GM23338 (cell line): ENCODE data around the gene OSBPL1A. TPM values are rescaled to one million over a fixed set of nuclear protein-coding genes. Genes with fewer than 3 reads are reported as not detected.

Experiments
- ATAC-seq: fragments of 200-7000 bp; cut with Tn5 transposase; 3 replicates; pipeline ENCODE4 v1.9.1; 2020
- DNase-seq: peaks from one replicate; pipeline ENCODE4 v3.0.0-alpha.2; 2015; ENCODE audit warnings: low spot score
- H2AFZ ChIP-seq: fragments of 200-600 bp; sonication (generic); 2 replicates; pipeline ENCODE4 v1.8.0; 2016; ENCODE audit warnings: antibody characterized with exemption, mild to moderate bottlenecking, moderate library complexity
- H3F3A ChIP-seq: fragments of 200-600 bp; sonication (generic); replicated peaks from 2 replicates; pipeline ENCODE4 v1.8.0; 2017; ENCODE audit warnings: antibody characterized with exemption, mixed run types, low read depth
- H3K27ac ChIP-seq: fragments of 200-600 bp; sonication (generic); 2 replicates; pipeline ENCODE4 v1.6.1; 2016; ENCODE audit warnings: low read depth
- H3K27me3 ChIP-seq: fragments of 200-600 bp; sonication (generic); 2 replicates; pipeline ENCODE4 v1.8.0; 2016; ENCODE audit warnings: mild to moderate bottlenecking, mixed run types, moderate library complexity; ENCODE audit not compliant: insufficient read depth
- H3K36me3 ChIP-seq: fragments of 200-600 bp; sonication (generic); 2 replicates; pipeline ENCODE4 v1.8.0; 2016; ENCODE audit warnings: mild to moderate bottlenecking; ENCODE audit not compliant: insufficient read depth
- H3K4me1 ChIP-seq: fragments of 200-600 bp; sonication (generic); 2 replicates; pipeline ENCODE4 v1.8.0; 2016; ENCODE audit warnings: mild to moderate bottlenecking, moderate library complexity; ENCODE audit not compliant: insufficient read depth
- H3K4me2 ChIP-seq: fragments of 200-600 bp; sonication (generic); 2 replicates; pipeline ENCODE4 v1.7.1; 2017; ENCODE audit warnings: mixed run types
- H3K4me3 ChIP-seq: fragments of 200-600 bp; sonication (generic); 2 replicates; pipeline ENCODE4 v1.6.1; 2016; ENCODE audit warnings: mixed run types
- H3K79me2 ChIP-seq: fragments of 200-600 bp; sonication (generic); replicated peaks from 2 replicates; pipeline ENCODE4 v1.8.0; 2017; ENCODE audit warnings: mild to moderate bottlenecking; ENCODE audit not compliant: insufficient read depth
- H3K9me2 ChIP-seq: fragments of 200-600 bp; sonication (generic); 2 replicates; pipeline ENCODE4 v1.8.0; 2017; ENCODE audit not compliant: insufficient read depth
- H4K20me1 ChIP-seq: fragments of 200-600 bp; sonication (generic); replicated peaks from 2 replicates; pipeline ENCODE4 v1.8.0; 2017; ENCODE audit warnings: mild to moderate bottlenecking; ENCODE audit not compliant: insufficient read depth
- H3K27ac Mint-ChIP-seq: 2 replicates; pipeline ENCODE4 v1.8.0; 2020; ENCODE audit warnings: inconsistent platforms, mild to moderate bottlenecking, moderate library complexity, mixed read lengths
- H3K27me3 Mint-ChIP-seq: 3 replicates; pipeline ENCODE4 v1.8.0; 2022; ENCODE audit warnings: low read depth, mild to moderate bottlenecking, moderate library complexity, mixed read lengths, inconsistent platforms; ENCODE audit not compliant: insufficient read depth, poor library complexity
- H3K36me3 Mint-ChIP-seq: 3 replicates; pipeline ENCODE4 v1.8.0; 2021; ENCODE audit warnings: low read depth, mild to moderate bottlenecking, inconsistent platforms, moderate library complexity, mixed read lengths
- H3K4me1 Mint-ChIP-seq: 3 replicates; pipeline ENCODE4 v1.8.0; 2020; ENCODE audit warnings: mild to moderate bottlenecking, inconsistent platforms, mixed read lengths
- H3K4me3 Mint-ChIP-seq: 3 replicates; pipeline ENCODE4 v1.8.0; 2021; ENCODE audit warnings: moderate library complexity, mild to moderate bottlenecking, inconsistent platforms, mixed read lengths
- H3K9me3 Mint-ChIP-seq: 3 replicates; pipeline ENCODE4 v1.8.0; 2020; ENCODE audit warnings: moderate library complexity, mild to moderate bottlenecking, inconsistent platforms, mixed read lengths
- CREB1 ChIP-seq: fragments of 250-450 bp; sonication (Bioruptor Pico); IDR thresholded peaks from 2 replicates; pipeline ENCODE4 v1.5.0; 2020; ENCODE audit warnings: low read depth, mild to moderate bottlenecking, moderate library complexity
- EZH2 ChIP-seq: fragments of 200-600 bp; sonication (generic); IDR thresholded peaks from one replicate; pipeline ENCODE4 v1.8.0; 2017; ENCODE audit warnings: antibody characterized with exemption, mild to moderate bottlenecking, low read depth; ENCODE audit not compliant: unreplicated experiment
- EZH2phosphoT487 ChIP-seq: fragments of 200-600 bp; sonication (generic); IDR thresholded peaks from one replicate; pipeline ENCODE4 v1.8.1; 2018; ENCODE audit warnings: antibody characterized with exemption; ENCODE audit not compliant: unreplicated experiment
- JUNB ChIP-seq: IDR thresholded peaks from one replicate; pipeline ENCODE4 v1.6.1; 2016; ENCODE audit warnings: antibody characterized with exemption; ENCODE audit not compliant: unreplicated experiment
- STAT1 ChIP-seq: IDR thresholded peaks from one replicate; pipeline ENCODE4 v1.6.1; 2016; ENCODE audit warnings: antibody characterized with exemption; ENCODE audit not compliant: unreplicated experiment
- ZNF331 ChIP-seq: fragments of 250-450 bp; sonication (Bioruptor Pico); IDR thresholded peaks from 2 replicates; pipeline ENCODE4 v1.5.0; 2020; ENCODE audit warnings: low read depth, mild to moderate bottlenecking, moderate library complexity
- polyA plus RNA-seq: library from polyadenylated mRNA; unstranded; fragments of >200 nt; fragmentation: Nextera tagmentation; extraction: Ambion mirVana; gene quantifications from 2 replicates; pipeline ENCODE4 v1.2.1, GENCODE V29; 2016
- total RNA-seq: library from RNA; depleted of rRNA; stranded (reverse); fragments of >200 nt; shearing (Covaris generic); gene quantifications from 2 replicates; pipeline ENCODE4 v1.2.3, GENCODE V29; 2014
- TF ChIP-seq, protein P1 (sequence below): fragments of 250-450 bp; sonication (Bioruptor Pico); IDR thresholded peaks from 2 replicates; pipeline ENCODE4 v1.5.0; 2020; ENCODE audit warnings: mild to moderate bottlenecking, moderate library complexity
- TF ChIP-seq, protein P2 (sequence below): IDR thresholded peaks from 2 replicates; pipeline ENCODE4 v1.6.1; 2016; ENCODE audit warnings: antibody characterized with exemption
- TF ChIP-seq, protein P3 (sequence below): IDR thresholded peaks from one replicate; pipeline ENCODE4 v1.6.1; 2018; ENCODE audit warnings: antibody characterized with exemption; ENCODE audit not compliant: unreplicated experiment

The OSBPL1A gene
- total and polyA plus RNA-seq, 2 experiments from 2014 or later = 55.6 to 71.4 TPM

DNA sequence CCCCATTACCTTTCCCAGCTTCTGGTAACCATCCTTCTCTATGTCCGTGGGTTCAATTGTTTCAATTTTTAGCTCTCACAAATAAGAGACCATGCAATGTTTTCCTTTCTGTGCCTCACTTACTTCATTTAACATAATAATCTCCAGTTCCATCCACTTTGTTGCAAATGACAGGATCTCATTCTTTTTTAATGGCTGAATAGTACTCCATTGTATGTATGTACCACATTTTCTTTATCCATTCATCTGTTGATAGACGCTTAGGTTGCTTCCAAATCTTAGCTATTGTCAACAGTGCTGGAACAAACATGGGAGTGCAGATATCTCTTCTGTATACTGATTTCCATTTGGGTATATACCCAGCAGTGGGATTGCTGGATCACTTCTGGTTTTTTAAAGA lies 256.9 kb downstream of the OSBPL1A start:
- Histone ChIP-seq H3K4me1 (peaks cover 26% of the 10 kb centered on the region), H3F3A (peaks cover 5% of the 10 kb centered on the region; the same call in 1 of the 2 replicates), H3K4me3 (no peak overlapping the region), H4K20me1 (no peaks in the 10 kb centered on the region), H3K27ac (no peak overlapping the region), H3K27me3 (no peaks in the 10 kb centered on the region), H3K9me2 (no peaks in the 10 kb centered on the region), H3K79me2 (peaks cover 22% of the 10 kb centered on the region), H2AFZ (no peak overlapping the region), H3K4me2 (no peak overlapping the region), H3K36me3 (peaks cover 10% of the 10 kb centered on the region; the same call in 1 of the 2 replicates)
- Mint-ChIP-seq H3K9me3 (peaks cover 2% of the 10 kb centered on the region; the same call in 1 of the 3 replicates), H3K4me1 (peaks cover 27% of the 10 kb centered on the region), H3K27ac (no peak overlapping the region), H3K4me3 (no peak overlapping the region; the same call in 2 of the 3 replicates), H3K27me3 (peaks cover 5% of the 10 kb centered on the region), H3K36me3 (peaks cover 14% of the 10 kb centered on the region)
- ATAC-seq = no peak
- no peak for DNase-seq
- TF ChIP-seq CREB1 (CRISPR knock-in tag) (no peak), JUNB (no peak), EZH2phosphoT487 (no peak), STAT1 (no peak), ZNF331 (no peak), EZH2 (no peak)
- TF ChIP-seq, protein P1, sequence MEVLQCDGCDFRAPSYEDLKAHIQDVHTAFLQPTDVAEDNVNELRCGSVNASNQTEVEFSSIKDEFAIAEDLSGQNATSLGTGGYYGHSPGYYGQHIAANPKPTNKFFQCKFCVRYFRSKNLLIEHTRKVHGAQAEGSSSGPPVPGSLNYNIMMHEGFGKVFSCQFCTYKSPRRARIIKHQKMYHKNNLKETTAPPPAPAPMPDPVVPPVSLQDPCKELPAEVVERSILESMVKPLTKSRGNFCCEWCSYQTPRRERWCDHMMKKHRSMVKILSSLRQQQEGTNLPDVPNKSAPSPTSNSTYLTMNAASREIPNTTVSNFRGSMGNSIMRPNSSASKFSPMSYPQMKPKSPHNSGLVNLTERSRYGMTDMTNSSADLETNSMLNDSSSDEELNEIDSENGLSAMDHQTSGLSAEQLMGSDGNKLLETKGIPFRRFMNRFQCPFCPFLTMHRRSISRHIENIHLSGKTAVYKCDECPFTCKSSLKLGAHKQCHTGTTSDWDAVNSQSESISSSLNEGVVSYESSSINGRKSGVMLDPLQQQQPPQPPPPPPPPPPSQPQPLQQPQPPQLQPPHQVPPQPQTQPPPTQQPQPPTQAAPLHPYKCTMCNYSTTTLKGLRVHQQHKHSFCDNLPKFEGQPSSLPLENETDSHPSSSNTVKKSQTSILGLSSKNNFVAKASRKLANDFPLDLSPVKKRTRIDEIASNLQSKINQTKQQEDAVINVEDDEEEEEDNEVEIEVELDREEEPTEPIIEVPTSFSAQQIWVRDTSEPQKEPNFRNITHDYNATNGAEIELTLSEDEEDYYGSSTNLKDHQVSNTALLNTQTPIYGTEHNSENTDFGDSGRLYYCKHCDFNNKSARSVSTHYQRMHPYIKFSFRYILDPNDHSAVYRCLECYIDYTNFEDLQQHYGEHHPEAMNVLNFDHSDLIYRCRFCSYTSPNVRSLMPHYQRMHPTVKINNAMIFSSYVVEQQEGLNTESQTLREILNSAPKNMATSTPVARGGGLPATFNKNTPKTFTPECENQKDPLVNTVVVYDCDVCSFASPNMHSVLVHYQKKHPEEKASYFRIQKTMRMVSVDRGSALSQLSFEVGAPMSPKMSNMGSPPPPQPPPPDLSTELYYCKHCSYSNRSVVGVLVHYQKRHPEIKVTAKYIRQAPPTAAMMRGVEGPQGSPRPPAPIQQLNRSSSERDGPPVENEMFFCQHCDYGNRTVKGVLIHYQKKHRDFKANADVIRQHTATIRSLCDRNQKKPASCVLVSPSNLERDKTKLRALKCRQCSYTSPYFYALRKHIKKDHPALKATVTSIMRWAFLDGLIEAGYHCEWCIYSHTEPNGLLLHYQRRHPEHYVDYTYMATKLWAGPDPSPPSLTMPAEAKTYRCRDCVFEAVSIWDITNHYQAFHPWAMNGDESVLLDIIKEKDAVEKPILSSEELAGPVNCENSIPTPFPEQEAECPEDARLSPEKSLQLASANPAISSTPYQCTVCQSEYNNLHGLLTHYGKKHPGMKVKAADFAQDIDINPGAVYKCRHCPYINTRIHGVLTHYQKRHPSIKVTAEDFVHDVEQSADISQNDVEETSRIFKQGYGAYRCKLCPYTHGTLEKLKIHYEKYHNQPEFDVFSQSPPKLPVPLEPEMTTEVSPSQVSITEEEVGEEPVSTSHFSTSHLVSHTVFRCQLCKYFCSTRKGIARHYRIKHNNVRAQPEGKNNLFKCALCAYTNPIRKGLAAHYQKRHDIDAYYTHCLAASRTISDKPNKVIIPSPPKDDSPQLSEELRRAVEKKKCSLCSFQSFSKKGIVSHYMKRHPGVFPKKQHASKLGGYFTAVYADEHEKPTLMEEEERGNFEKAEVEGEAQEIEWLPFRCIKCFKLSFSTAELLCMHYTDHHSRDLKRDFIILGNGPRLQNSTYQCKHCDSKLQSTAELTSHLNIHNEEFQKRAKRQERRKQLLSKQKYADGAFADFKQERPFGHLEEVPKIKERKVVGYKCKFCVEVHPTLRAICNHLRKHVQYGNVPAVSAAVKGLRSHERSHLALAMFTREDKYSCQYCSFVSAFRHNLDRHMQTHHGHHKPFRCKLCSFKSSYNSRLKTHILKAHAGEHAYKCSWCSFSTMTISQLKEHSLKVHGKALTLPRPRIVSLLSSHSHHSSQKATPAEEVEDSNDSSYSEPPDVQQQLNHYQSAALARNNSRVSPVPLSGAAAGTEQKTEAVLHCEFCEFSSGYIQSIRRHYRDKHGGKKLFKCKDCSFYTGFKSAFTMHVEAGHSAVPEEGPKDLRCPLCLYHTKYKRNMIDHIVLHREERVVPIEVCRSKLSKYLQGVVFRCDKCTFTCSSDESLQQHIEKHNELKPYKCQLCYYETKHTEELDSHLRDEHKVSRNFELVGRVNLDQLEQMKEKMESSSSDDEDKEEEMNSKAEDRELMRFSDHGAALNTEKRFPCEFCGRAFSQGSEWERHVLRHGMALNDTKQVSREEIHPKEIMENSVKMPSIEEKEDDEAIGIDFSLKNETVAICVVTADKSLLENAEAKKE (CRISPR knock-in tag) = no peak
- TF ChIP-seq, protein P2, sequence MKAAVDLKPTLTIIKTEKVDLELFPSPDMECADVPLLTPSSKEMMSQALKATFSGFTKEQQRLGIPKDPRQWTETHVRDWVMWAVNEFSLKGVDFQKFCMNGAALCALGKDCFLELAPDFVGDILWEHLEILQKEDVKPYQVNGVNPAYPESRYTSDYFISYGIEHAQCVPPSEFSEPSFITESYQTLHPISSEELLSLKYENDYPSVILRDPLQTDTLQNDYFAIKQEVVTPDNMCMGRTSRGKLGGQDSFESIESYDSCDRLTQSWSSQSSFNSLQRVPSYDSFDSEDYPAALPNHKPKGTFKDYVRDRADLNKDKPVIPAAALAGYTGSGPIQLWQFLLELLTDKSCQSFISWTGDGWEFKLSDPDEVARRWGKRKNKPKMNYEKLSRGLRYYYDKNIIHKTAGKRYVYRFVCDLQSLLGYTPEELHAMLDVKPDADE = no peak
- TF ChIP-seq, protein P3, sequence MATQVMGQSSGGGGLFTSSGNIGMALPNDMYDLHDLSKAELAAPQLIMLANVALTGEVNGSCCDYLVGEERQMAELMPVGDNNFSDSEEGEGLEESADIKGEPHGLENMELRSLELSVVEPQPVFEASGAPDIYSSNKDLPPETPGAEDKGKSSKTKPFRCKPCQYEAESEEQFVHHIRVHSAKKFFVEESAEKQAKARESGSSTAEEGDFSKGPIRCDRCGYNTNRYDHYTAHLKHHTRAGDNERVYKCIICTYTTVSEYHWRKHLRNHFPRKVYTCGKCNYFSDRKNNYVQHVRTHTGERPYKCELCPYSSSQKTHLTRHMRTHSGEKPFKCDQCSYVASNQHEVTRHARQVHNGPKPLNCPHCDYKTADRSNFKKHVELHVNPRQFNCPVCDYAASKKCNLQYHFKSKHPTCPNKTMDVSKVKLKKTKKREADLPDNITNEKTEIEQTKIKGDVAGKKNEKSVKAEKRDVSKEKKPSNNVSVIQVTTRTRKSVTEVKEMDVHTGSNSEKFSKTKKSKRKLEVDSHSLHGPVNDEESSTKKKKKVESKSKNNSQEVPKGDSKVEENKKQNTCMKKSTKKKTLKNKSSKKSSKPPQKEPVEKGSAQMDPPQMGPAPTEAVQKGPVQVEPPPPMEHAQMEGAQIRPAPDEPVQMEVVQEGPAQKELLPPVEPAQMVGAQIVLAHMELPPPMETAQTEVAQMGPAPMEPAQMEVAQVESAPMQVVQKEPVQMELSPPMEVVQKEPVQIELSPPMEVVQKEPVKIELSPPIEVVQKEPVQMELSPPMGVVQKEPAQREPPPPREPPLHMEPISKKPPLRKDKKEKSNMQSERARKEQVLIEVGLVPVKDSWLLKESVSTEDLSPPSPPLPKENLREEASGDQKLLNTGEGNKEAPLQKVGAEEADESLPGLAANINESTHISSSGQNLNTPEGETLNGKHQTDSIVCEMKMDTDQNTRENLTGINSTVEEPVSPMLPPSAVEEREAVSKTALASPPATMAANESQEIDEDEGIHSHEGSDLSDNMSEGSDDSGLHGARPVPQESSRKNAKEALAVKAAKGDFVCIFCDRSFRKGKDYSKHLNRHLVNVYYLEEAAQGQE = no peak
